ENCODE results near the gene CYTIP.
A peak's percentile ranks its signal among the peaks of the same experiment; 100 is the strongest.

Gene CYTIP

GRCh38 chr2:157460897-157461296 lies 17.0 kb upstream of the CYTIP start:
- no peak for DNase-seq

DNA sequence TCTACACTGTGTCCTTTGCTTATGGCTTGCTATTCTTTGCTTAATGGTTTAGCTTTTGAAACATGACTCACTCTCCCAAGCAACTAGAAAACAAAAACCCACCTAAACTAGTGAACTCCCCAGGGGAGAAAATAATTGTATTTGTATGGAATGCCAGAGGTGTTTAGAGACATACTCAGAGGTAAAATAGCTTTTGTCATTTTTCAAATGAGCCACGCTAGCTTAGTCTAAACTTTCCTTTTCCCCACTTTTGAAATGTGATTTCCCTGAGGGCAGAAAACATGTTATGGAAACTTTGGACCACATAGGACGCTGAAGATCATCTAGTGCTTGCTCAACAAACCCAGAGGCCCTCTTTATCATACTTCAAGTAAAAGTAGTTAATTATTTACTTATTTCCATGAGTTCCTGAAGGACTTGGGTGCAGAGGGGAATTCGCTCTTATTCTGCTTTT lies 16.5 kb upstream of the CYTIP start:
- no peak for DNase-seq

DNA sequence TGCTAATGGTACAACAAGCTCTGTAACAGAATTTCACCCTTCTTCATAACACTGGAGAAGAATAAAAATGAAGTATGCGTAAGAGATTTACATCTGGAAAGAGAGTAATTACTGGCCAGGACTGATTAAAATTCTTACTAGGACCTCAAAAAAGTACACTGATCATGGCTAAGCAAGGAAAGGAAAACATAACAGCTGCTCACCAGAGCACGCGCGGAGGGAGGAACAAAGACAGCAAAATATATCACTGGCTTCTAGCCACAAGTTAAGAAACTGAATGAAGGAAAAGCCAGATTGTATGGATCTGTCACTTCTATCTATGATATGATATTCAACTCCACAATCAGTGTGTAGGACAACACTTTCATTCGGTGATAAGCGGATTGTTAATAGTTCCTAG lies 15.6 kb upstream of the CYTIP start:
- DNase-seq = no peak

GRCh38 chr2:157447741-157448140 lies 3.9 kb upstream of the CYTIP start:
- no peak for DNase-seq

- DNase-seq = no peak
Observed at GRCh38 chr2:157447031-157447430, 3.1 kb upstream of the CYTIP start.

GRCh38 chr2:157444641-157445040 lies 752 bp upstream of the CYTIP start:
- DNase-seq = peak; percentile 32

- DNase-seq = no peak
Observed at GRCh38 chr2:157443090-157443489, 799 bp downstream of the CYTIP start.

DNA sequence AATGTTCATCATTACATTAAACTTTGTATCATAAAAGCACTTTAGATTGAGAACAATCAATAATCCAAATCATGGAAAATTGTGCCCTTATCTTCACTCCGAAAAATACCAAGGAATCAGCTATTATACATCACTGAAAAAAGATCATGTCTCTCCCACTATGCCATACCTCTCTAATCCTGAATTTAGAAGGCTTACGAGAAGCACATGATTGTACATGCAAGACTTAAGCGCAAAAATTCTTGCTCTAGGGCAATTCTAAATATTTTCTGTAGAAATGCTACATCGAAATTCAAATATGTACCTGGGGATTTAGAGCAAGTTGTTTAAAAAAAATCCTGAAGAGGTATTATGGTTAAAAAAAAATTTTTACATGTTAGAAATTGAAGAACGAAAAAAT lies 1.3 kb downstream of the CYTIP start:
- DNase-seq = no peak

- no peak for DNase-seq
Observed at GRCh38 chr2:157442191-157442590, 1.7 kb downstream of the CYTIP start.

DNA sequence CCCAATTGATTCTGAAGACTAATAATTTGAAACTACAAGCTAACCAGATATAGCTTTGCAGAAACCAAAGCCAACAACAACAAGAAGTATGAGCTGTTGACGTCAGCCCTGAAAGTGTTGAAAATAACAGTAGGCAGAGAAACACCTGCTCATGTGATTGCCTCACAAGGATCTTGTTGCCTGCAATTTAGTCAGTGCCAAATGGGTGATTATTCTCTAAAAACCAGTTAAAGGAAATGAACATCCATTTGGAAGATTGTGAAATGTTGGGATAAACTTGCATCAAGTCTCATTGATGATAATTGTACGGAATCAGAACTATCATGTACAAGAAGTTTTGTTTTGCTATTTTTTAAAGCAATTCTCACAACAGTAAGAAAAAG lies 2.8 kb downstream of the CYTIP start:
- DNase-seq = no peak

DNA sequence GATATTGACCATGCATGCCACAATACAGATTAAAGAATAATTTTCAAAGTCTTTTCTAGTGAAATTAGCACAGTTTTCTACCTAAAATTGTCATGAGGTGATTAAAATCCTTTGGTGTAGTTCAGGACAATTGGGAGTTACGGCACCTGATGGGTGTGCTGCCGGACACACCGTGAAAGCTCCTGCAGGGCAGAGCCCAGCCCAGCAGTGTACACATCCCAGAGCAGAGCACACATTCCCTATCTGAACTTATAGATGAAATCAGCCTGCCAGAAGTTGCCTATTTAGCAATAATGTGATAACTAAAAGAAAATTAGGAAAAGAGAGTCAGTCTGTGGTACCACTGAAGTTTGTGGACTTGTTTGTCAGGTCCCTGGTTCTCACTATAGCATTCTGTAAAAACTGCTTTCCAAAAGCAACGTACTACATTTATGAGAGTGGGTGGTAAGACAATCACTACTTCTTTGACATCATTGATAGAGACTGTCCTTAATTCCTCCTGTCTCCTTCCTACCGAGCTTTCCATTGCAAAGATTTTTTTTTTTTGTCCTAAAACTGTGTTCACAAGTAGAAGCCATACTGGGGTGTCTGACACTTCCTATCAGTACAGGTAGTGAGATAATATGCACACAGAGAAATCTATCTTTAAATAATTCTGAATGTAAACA lies 3.4 kb downstream of the CYTIP start:
- DNase-seq = no peak

DNA sequence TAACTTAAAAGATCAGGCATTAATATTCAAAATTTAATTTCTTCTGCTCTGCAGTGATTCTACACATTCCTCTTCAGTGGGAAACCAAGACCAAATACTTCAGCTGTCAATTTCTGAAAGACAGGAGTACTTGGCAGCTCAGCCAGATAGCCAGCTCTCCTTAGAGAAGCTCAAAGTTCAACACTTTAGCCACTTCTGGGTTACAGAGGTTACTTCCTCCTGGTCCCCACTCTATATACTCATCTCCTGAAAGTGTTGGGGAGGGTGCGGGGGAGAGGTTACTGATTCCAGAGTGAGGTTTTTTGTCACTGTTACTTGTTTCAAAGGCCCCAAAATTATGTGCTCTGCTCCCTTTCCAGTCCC lies 4.1 kb downstream of the CYTIP start:
- no peak for DNase-seq

DNA sequence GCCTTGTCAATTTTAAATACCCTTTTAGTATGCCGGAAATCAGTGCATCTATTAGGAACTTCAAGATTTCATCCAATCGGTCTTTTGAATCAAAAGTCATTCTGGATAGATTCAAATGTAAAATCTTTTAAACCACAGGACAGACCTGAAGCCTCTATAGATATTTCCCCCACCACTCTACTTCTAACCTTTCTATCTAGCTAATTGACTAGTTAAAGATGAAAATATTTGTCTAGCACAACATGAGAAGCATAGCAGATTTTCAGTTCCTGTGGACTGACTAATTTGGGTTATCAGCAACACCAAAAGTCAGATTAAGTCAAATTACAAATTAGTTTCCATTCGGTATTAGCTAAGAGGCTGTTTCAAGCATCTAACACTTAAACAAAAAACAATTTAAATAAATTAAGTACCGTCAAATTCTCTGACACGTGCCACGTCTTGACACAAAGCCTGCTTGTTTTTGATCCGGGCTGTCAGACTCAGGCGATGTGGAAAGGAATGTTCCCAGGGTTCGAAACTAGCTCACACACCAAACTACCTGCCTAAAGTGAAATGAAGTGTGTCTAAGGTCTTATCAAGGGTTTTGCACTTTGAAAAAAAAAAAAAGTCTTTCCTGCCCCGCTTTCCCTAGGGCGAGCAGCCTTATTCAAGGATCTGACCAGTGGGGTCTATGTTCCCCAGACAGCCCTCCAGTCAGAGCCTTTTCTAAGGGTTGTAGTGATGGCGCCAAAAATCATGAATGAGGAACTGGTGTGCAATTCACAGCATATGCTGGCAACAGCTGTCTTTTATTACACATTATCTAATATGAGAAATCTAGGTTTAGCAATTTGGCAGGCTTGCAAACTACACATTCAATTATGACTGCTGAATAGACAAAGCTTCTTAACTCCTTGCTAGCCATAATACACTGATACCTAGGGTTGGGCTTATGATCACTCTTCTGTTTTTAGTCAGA lies 4.7 kb downstream of the CYTIP start:
- no peak for DNase-seq

DNA sequence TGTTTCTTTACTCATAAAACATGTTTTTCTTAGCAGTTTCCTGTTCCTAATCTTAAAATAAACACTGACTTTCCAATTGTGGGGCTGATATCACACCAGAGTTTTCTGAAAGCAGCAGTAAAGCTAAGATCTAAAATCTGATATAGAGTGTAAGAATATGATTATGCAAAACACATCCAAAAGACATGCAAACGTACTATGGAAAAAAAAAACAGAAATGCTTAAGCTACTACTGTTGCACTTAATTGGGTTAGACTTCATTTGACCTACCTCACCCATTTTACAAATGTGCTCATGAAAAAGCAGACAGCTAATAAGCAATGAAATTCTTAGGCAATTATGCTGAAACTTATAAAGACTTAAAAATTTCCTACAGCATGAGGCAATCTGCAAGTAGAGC lies 10.5 kb downstream of the CYTIP start:
- DNase-seq = no peak

- no peak for DNase-seq
Observed at GRCh38 chr2:157432475-157433106, 11.3 kb downstream of the CYTIP start.

- DNase-seq = no peak
Observed at GRCh38 chr2:157431176-157431575, 12.7 kb downstream of the CYTIP start.

- no peak for DNase-seq
Observed at GRCh38 chr2:157428500-157429175, 15.3 kb downstream of the CYTIP start.

- no peak for DNase-seq
Observed at GRCh38 chr2:157427922-157428303, 16.0 kb downstream of the CYTIP start.

GRCh38 chr2:157427003-157427921 lies 16.6 kb downstream of the CYTIP start:
- no peak for DNase-seq

DNA sequence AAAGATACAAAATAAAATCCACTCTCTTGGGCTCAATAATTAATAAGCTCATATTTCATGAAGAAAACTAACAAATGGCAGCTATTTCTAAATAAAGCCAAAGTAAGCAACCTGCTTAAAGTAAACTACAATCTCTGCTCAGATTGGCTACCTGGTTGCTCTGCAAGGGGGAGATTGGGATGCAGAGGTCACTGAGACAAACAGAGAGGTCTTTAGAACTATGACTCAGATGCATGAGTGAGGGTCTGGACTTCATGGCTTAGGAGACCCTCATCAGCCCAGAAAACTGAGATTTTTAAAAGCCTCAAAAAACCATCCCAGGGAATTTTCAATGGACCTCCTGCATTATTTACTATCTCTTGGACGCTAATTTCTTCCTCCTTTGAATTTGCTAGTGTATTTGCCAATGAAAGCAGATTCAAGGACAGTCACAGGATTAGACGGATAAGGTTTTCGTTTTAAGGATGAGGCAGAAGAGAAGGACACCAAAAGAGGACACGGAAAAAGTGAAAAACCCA lies 17.4 kb downstream of the CYTIP start:
- no peak for DNase-seq

- DNase-seq = no peak
Observed at GRCh38 chr2:157424374-157424773, 19.5 kb downstream of the CYTIP start.

DNA sequence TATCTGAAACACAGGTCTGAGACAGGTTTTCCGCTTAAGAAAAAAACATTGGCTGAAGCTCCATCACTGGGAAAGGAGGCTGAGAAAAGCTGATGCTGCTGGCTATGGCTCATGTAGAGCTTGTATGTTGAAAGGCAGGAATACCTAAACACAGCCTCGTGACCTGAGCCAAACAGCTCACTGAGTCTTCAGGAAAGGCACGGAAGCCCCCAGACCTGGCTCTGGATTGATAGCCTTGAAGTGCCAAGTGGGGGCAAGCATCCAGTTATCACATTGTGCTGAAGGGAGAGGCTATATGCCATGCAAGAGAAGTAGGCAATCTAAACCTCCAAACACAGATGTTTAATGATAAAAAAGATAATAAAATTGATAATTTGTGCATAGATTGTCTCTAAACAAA lies 21.9 kb downstream of the CYTIP start:
- DNase-seq = no peak

Data from stimulated activated CD4-positive, alpha-beta T cell treated with anti-CD3 and anti-CD28 coated beads, Interleukin-4, amount 100 ng/mL, for 1 hour (primary cell).